Glomerular visceral epithelial cell (primary cell): ENCODE measurements around the gene CFAP74.

Source experiments
- DNase-seq: peaks from one replicate; pipeline ENCODE4 v3.0.0-alpha.2; 2016; ENCODE audit errors: extremely low spot score

The CFAP74 gene

GRCh38 chr1:1927751-1928150 is 75.8 kb downstream of the CFAP74 start:
- no peak for DNase-seq

- DNase-seq = no peak
Observed at GRCh38 chr1:1926886-1927660, 76.5 kb downstream of the CFAP74 start.

- DNase-seq = no peak
Observed at GRCh38 chr1:1926346-1926811, 77.2 kb downstream of the CFAP74 start.

GRCh38 chr1:1925437-1926345 is 77.9 kb downstream of the CFAP74 start:
- no peak for DNase-seq

- DNase-seq = no peak
Observed at GRCh38 chr1:1924849-1925248, 78.7 kb downstream of the CFAP74 start.

- no peak for DNase-seq
Observed at GRCh38 chr1:1924386-1924785, 79.2 kb downstream of the CFAP74 start.

- no peak for DNase-seq
Observed at GRCh38 chr1:1922956-1923833, 80.4 kb downstream of the CFAP74 start.

- no peak for DNase-seq
Observed at GRCh38 chr1:1922702-1922955, 81.0 kb downstream of the CFAP74 start.

- DNase-seq = no peak
Observed at GRCh38 chr1:1921901-1922701, 81.5 kb downstream of the CFAP74 start.

GRCh38 chr1:1921459-1921862 is 82.1 kb downstream of the CFAP74 start:
- DNase-seq = no peak

- DNase-seq = no peak
Observed at GRCh38 chr1:1920608-1921458, 82.8 kb downstream of the CFAP74 start.

GRCh38 chr1:1920057-1920607 is 83.5 kb downstream of the CFAP74 start:
- DNase-seq = no peak

GRCh38 chr1:1919304-1920056 is 84.1 kb downstream of the CFAP74 start:
- DNase-seq = peak; percentile 93

- no peak for DNase-seq
Observed at GRCh38 chr1:1918901-1919303, 84.7 kb downstream of the CFAP74 start, which contains the start of gene TMEM52. Gene TMEM52, minus strand, starts transcription at chr1:1919279. Its CDS starts 14 bp downstream, at chr1:1919265.

- no peak for DNase-seq
Observed at GRCh38 chr1:1917995-1918900, 85.3 kb downstream of the CFAP74 start.

GRCh38 chr1:1917304-1917976 is 86.1 kb downstream of the CFAP74 start:
- DNase-seq = no peak

- no peak for DNase-seq
Observed at GRCh38 chr1:1916851-1917251, 86.7 kb downstream of the CFAP74 start.
